Left lung (tissue), 10 donors: ENCODE results near the gene CRYGN. TPM values are rescaled to one million over a fixed set of nuclear protein-coding genes. Genes with fewer than 3 reads are reported as not detected.

Experiments used
- ATAC-seq: fragments of 200-7000 bp; cut with Tn5 transposase; one replicate; pipeline ENCODE4 v1.9.1; 2020; ENCODE audit warnings: moderate library complexity
- DNase-seq, 4 donors: peaks; one replicate each; pipeline ENCODE4 v3.0.0-alpha.2; 2013 to 2020
- H3K27ac ChIP-seq, 2 donors: fragments of 200-600 bp; sonication (generic) in 1 of 2; one replicate each; pipeline versions ENCODE4 v1.5.0 to v1.8.0; 2020 to 2021
- H3K27me3 ChIP-seq, 2 donors: fragments of 200-600 bp; sonication (generic) in 1 of 2; one replicate each; pipeline versions ENCODE4 v1.5.0 to v1.8.0; 2020 to 2021
- H3K36me3 ChIP-seq, 2 donors: fragments of 200-600 bp; sonication (generic) in 1 of 2; one replicate each; pipeline versions ENCODE4 v1.5.0 to v1.8.0; 2020 to 2021
- H3K4me1 ChIP-seq, 2 donors: fragments of 200-600 bp; one replicate each; pipeline ENCODE4 v1.8.0; 2021
- H3K4me3 ChIP-seq, 2 donors: fragments of 200-600 bp; sonication (generic) in 1 of 2; one replicate each; pipeline versions ENCODE4 v1.5.0 to v1.8.0; 2020 to 2021; ENCODE audit warnings: mild to moderate bottlenecking in 1 of 2
- H3K9me3 ChIP-seq, 2 donors: fragments of 200-600 bp; sonication (generic) in 1 of 2; one replicate each; pipeline versions ENCODE4 v1.5.0 to v1.8.0; 2020 to 2021
- CTCF ChIP-seq, 2 donors: fragments of 200-600 bp; sonication (generic) in 1 of 2; IDR thresholded peaks; one replicate each; pipeline versions ENCODE4 v1.5.0 to v1.8.0; 2021; ENCODE audit warnings: antibody characterized with exemption in 2 of 2
- intact Hi-C, 2 donors: fragments of 100-400 bp; cut with DNase I; formaldehyde crosslinking; loops; one replicate each; pipeline versions ENCODE4 v1.11.2 to v1.14.2; 2022
- polyA plus RNA-seq, 6 donors: library from polyadenylated mRNA; unstranded; fragments of 120-200 nt; gene quantifications; one replicate each; pipeline ENCODE4 v1.2.1, GENCODE V29; 2013; ENCODE audit not compliant: insufficient read length in 6 of 6
- total RNA-seq, 2 donors: library from RNA; stranded (reverse); fragmentation: NEBNext Ultra II Directional; extraction: Animal tissue kit (Norgen Biotek cat#: 25700); gene quantifications; one replicate each; pipeline ENCODE4 v1.2.1, GENCODE V29; 2021
- donor health status: DM: no; HTN: yes; CAD: no.
- donor health status: DM: no; HTN: no; CAD: no.

CRYGN gene
- total and polyA plus RNA-seq, 8 donors: 0.34 to 0.75 (median 0.56) TPM; not detected in 2

GRCh38 chr7:151386301-151387160, 53.4 kb downstream of the CRYGN start:
- no peak overlapping the region for H3K27ac ChIP-seq
- H3K36me3 ChIP-seq: no peaks in the 10 kb centered on the region
- intact Hi-C loops: no loop called here
- no peak for TF ChIP-seq CTCF (IDR thresholded peaks at IDR 0.05)
- peaks cover 0 to 7% of the 10 kb centered on the region in 2 donors for H3K4me1 ChIP-seq
- H3K9me3 ChIP-seq: no peaks in the 10 kb centered on the region
- H3K4me3 ChIP-seq: no peak overlapping the region
- H3K27me3 ChIP-seq: peaks cover 13 to 75% of the 10 kb centered on the region in 2 donors
- DNase-seq (peak in 1 of 4 donors; percentile 59), ATAC-seq (peak; percentile 31)

GRCh38 chr7:151385626-151386300, 54.2 kb downstream of the CRYGN start:
- ATAC-seq: no peak
- TF ChIP-seq CTCF (IDR thresholded peaks at IDR 0.05): no peak
- H3K36me3 ChIP-seq: no peaks in the 10 kb centered on the region
- intact Hi-C loops: no loop called here
- peaks cover 19 to 75% of the 10 kb centered on the region in 2 donors for H3K27me3 ChIP-seq
- DNase-seq: peak in 1 of 4 donors; percentile 72
- no peak overlapping the region for H3K4me3 ChIP-seq
- H3K27ac ChIP-seq: no peak overlapping the region
- no peaks in the 10 kb centered on the region for H3K9me3 ChIP-seq
- peaks cover 0 to 15% of the 10 kb centered on the region in 2 donors for H3K4me1 ChIP-seq

GRCh38 chr7:151384776-151385625, 54.9 kb downstream of the CRYGN start:
- peak; percentile 22 for ATAC-seq

GRCh38 chr7:151384352-151384697, 55.6 kb downstream of the CRYGN start:
- no peak for TF ChIP-seq CTCF (IDR thresholded peaks at IDR 0.05)
- no peak for ATAC-seq

More at GRCh38 chr7:151384776-151385625, 54.9 kb downstream of the CRYGN start:
- H3K27ac ChIP-seq: no peak overlapping the region
- H3K36me3 ChIP-seq: peaks cover 0 to 1% of the 10 kb centered on the region in 2 donors
- peaks cover 0 to 15% of the 10 kb centered on the region in 2 donors for H3K4me1 ChIP-seq
- no peak for TF ChIP-seq CTCF (IDR thresholded peaks at IDR 0.05)
- peaks cover 19 to 71% of the 10 kb centered on the region in 2 donors for H3K27me3 ChIP-seq
- DNase-seq: peak in 1 of 4 donors; percentile 76
- no peaks in the 10 kb centered on the region for H3K9me3 ChIP-seq
- intact Hi-C loops: no loop called here
- H3K4me3 ChIP-seq: no peak overlapping the region

More at GRCh38 chr7:151384352-151384697, 55.6 kb downstream of the CRYGN start:
- no peak overlapping the region for H3K27ac ChIP-seq
- H3K4me1 ChIP-seq: peaks cover 0 to 15% of the 10 kb centered on the region in 2 donors
- DNase-seq: no peak
- peaks cover 19 to 69% of the 10 kb centered on the region in 2 donors for H3K27me3 ChIP-seq
- intact Hi-C loops: no loop called here
- peaks cover 0 to 8% of the 10 kb centered on the region in 2 donors for H3K36me3 ChIP-seq
- no peaks in the 10 kb centered on the region for H3K9me3 ChIP-seq
- no peak overlapping the region for H3K4me3 ChIP-seq
